Measurements from ENCODE around the gene DDX1. TPM values are rescaled to one million over a fixed set of nuclear protein-coding genes. Genes with fewer than 3 reads are reported as not detected.

Gene DDX1
- total and polyA plus RNA-seq, 9 of the 15 experiments (the other 6 are each of a cell fraction or from before 2014, with no cell fraction given): 116 to 277 (median 232) TPM

GRCh38 chr2:15650616-15651366, 59.1 kb downstream of the DDX1 start:
- DNase-seq (ENCODE audit: extremely low read depth in 1 of 4, low spot score in 3 of 4) (no peak), ATAC-seq (no peak), FAIRE-seq (no peak)
- Histone ChIP-seq H4K20me1 (replicated peaks; ENCODE audit: control insufficient read depth, insufficient read depth, low read length) (peaks cover 8% of the 10 kb centered on the region; the same call in 1 of the 2 replicates), H2AFZ (ENCODE audit: low read depth, low read length) (no peak overlapping the region), H3K9me1 (ENCODE audit: control insufficient read depth, insufficient read depth, low read length) (no peaks in the 10 kb centered on the region), H3K27ac (ENCODE audit: extremely low read depth, low read depth, low read length) (no peak overlapping the region), H3K4me1 (replicated peaks in 1 of 2; ENCODE audit: control insufficient read depth in 2 of 2, insufficient read depth in 2 of 2, low read length in 2 of 2) (peaks cover 0 to 3% of the 10 kb centered on the region in 2 experiments; a peak in 1 of 5 replicates), H3K4me2 (ENCODE audit: insufficient read depth, low read length) (no peak overlapping the region), H3K27me3 (ENCODE audit: control insufficient read depth in 2 of 2, insufficient read depth in 2 of 2, low read length in 2 of 2) (peaks cover 56 to 81% of the 10 kb centered on the region in 2 experiments), H3K4me3 (no peak overlapping the region), H3K79me2 (ENCODE audit: control insufficient read depth, insufficient read depth, low read length) (no peaks in the 10 kb centered on the region), H3K9me3 (replicated peaks; ENCODE audit: control insufficient read depth, insufficient read depth, low read depth, low read length) (no peaks in the 10 kb centered on the region), H3K36me3 (ENCODE audit: control insufficient read depth, insufficient read depth, low read length) (no peaks in the 10 kb centered on the region), H3K9ac (ENCODE audit: insufficient read depth in 1 of 2, low read depth in 2 of 2, low read length in 2 of 2) (no peak overlapping the region)
- POLR2A ChIA-PET: interaction anchor here (0.6 kb wide), 1 partner anchor 22 kb away, joined by 3 read pairs; no protein-coding TSS in a partner anchor
- no TSS peak for BruUV-seq (replicated peaks)
- intact Hi-C loops (cut with micrococcal nuclease) (no loop called here), in situ Hi-C loops (cut with MboI) (no loop called here)
- 0% methylated on average over 11 of the region's 11 CpGs for WGBS (ENCODE audit: insufficient coverage, low coverage, missing lambda C conversion rate)
- TF ChIP-seq CCAR2 (IDR thresholded peaks at IDR 0.05; ENCODE audit: low read depth, low read length) (no peak), HSF4 (CRISPR knock-in tag; IDR thresholded peaks at IDR 0.05; ENCODE audit: borderline replicate concordance) (no peak), KAT2B (IDR thresholded peaks at IDR 0.05; ENCODE audit: low read depth, low read length) (no peak), SUPT5H (IDR thresholded peaks at IDR 0.05) (no peak), POLR2B (IDR thresholded peaks at IDR 0.05; ENCODE audit: low read depth, partially characterized antibody) (no peak), ZNF184 (CRISPR knock-in tag; IDR thresholded peaks at IDR 0.05) (no peak), ZNF79 (CRISPR knock-in tag; IDR thresholded peaks at IDR 0.05; ENCODE audit: low read depth) (no peak)
- CTCF ChIA-PET (ENCODE audit: low intra/inter-chr PET ratio): no interaction called here

Measured in K562 (cell line).